ENCODE data around the gene DLX3. TPM values are rescaled to one million over a fixed set of nuclear protein-coding genes. Genes with fewer than 3 reads are reported as not detected.

DLX3 gene
- total RNA-seq, 1 experiment from 2014 or later, result 0.74 TPM

- TF ChIP-seq TCF7 (CRISPR knock-in tag; IDR thresholded peaks at IDR 0.05; ENCODE audit: low read depth) (no peak), OVOL2 (CRISPR knock-in tag; IDR thresholded peaks at IDR 0.05; ENCODE audit: borderline replicate concordance) (no peak), NR3C1 (CRISPR knock-in tag; conservative IDR thresholded peaks at IDR 0.05; ENCODE audit: low read depth) (no peak), ZNF396 (CRISPR knock-in tag; IDR thresholded peaks at IDR 0.05; ENCODE audit: borderline replicate concordance) (no peak), FOXP4 (CRISPR knock-in tag; IDR thresholded peaks at IDR 0.05) (no peak), RELA (CRISPR knock-in tag; IDR thresholded peaks at IDR 0.05; ENCODE audit: borderline replicate concordance) (no peak)
Observed at GRCh38 chr17:50013079-50013478, 18.1 kb upstream of the DLX3 start (continued).

- Mint-ChIP-seq H3K4me3 (no peak overlapping the region), H3K27me3 (ENCODE audit: low read depth) (peaks cover 49% of the 10 kb centered on the region), H3K4me1 (no peaks in the 10 kb centered on the region)
Observed at GRCh38 chr17:50009282-50009681, 14.3 kb upstream of the DLX3 start.

GRCh38 chr17:50003911-50004310 lies 8.9 kb upstream of the DLX3 start:
- CTCF ChIA-PET, result interaction anchor here (0.6 to 0.7 kb wide), 2 partner anchors 90 to 143 kb away, joined by 3 to 4 read pairs; no protein-coding TSS in a partner anchor
- Mint-ChIP-seq H3K27me3 (ENCODE audit: low read depth) (peaks cover 47% of the 10 kb centered on the region), H3K9me3 (no peaks in the 10 kb centered on the region)

More at GRCh38 chr17:50009282-50009681, 14.3 kb upstream of the DLX3 start:
- ChIA-PET POLR2A (no interaction called here), CTCF (no interaction called here)
- Mint-ChIP-seq H3K27ac (no peak overlapping the region), H3K36me3 (0 out of 2 replicates have a peak, but pooled peaks cover 2% of the 10 kb centered on the region), H3K9me3 (peaks cover 21% of the 10 kb centered on the region)
- TF ChIP-seq CREM (CRISPR knock-in tag; IDR thresholded peaks at IDR 0.05) (no peak), AR (CRISPR knock-in tag; IDR thresholded peaks at IDR 0.05) (no peak), MYBL2 (CRISPR knock-in tag; IDR thresholded peaks at IDR 0.05) (no peak)
- ATAC-seq (no peak), DNase-seq (ENCODE audit: low spot score) (no peak)

More at GRCh38 chr17:50003911-50004310, 8.9 kb upstream of the DLX3 start:
- DNase-seq (ENCODE audit: low spot score), result no peak
- no peaks in the 10 kb centered on the region for H3K4me1 Mint-ChIP-seq
- POLR2A ChIA-PET, result interaction anchor here (0.6 kb wide), 1 partner anchor 235 kb away, joined by 3 read pairs; no protein-coding TSS in a partner anchor
- no peak for ATAC-seq
- TF ChIP-seq ZNF512 (CRISPR knock-in tag; IDR thresholded peaks at IDR 0.05; ENCODE audit: borderline replicate concordance), result no peak
- TF ChIP-seq NFATC4 (CRISPR knock-in tag; IDR thresholded peaks at IDR 0.05), result no peak
- no peak for TF ChIP-seq TEAD1 (CRISPR knock-in tag; IDR thresholded peaks at IDR 0.05)
- TF ChIP-seq PREB (CRISPR knock-in tag; IDR thresholded peaks at IDR 0.05; ENCODE audit: borderline replicate concordance), result no peak
- no peak for TF ChIP-seq ZNF281 (CRISPR knock-in tag; IDR thresholded peaks at IDR 0.05)
- TF ChIP-seq OVOL2 (CRISPR knock-in tag; IDR thresholded peaks at IDR 0.05; ENCODE audit: borderline replicate concordance), result no peak
- H3K36me3 Mint-ChIP-seq, result no peaks in the 10 kb centered on the region
- H3K4me3 Mint-ChIP-seq, result no peak overlapping the region
- no peak overlapping the region for H3K27ac Mint-ChIP-seq

Data from WTC11 (cell line).